Ectodermal cell (in vitro differentiated cells): Measurements from ENCODE around the gene FGF2.

Experiments
- H3K27ac ChIP-seq: 2 replicates; pipeline ENCODE4 v1.7.0; 2013; ENCODE audit warnings: mild to moderate bottlenecking, low read depth, low read length; ENCODE audit not compliant: insufficient read depth, poor library complexity, severe bottlenecking
- H3K27me3 ChIP-seq: 2 replicates; pipeline ENCODE4 v1.7.0; 2013; ENCODE audit warnings: mild to moderate bottlenecking, low read length; ENCODE audit not compliant: insufficient read depth, control insufficient read depth, poor library complexity, severe bottlenecking
- H3K36me3 ChIP-seq: one replicate; pipeline ENCODE4 v1.7.0; 2013; ENCODE audit warnings: low read length; ENCODE audit not compliant: control insufficient read depth, insufficient read depth
- H3K4me1 ChIP-seq: one replicate; pipeline ENCODE4 v1.7.0; 2013; ENCODE audit warnings: low read length; ENCODE audit not compliant: control insufficient read depth, insufficient read depth
- H3K4me3 ChIP-seq: 2 replicates; pipeline ENCODE4 v1.7.0; 2013; ENCODE audit warnings: low read depth, low read length, control low read depth; ENCODE audit not compliant: insufficient read depth
- H3K9me3 ChIP-seq: 2 replicates; pipeline ENCODE4 v1.7.0; 2013; ENCODE audit warnings: mild to moderate bottlenecking, low read length, moderate library complexity; ENCODE audit not compliant: control insufficient read depth
- WGBS, 2 experiments: methylation state at CpG; one replicate each; pipeline ENCODE4 v1.1.7; 2013; ENCODE audit warnings: missing lambda C conversion rate in 2 of 2; 5-methylcytosine and 5-hydroxymethylcytosine counted together

FGF2 gene

GRCh38 chr4:122900314-122900713 lies 73.7 kb downstream of the FGF2 start:
- H3K27me3 ChIP-seq, result no peaks in the 10 kb centered on the region
- H3K4me1 ChIP-seq, result no peaks in the 10 kb centered on the region

GRCh38 chr4:122901247-122902010 lies 74.8 kb downstream of the FGF2 start:
- WGBS, 2 experiments, result 92 to 98% methylated on average over 2 of the region's 2 CpGs
- no peaks in the 10 kb centered on the region for H3K36me3 ChIP-seq
- H3K27me3 ChIP-seq, result no peaks in the 10 kb centered on the region
- no peak overlapping the region for H3K27ac ChIP-seq
- no peak overlapping the region for H3K4me3 ChIP-seq
- no peaks in the 10 kb centered on the region for H3K4me1 ChIP-seq
- H3K9me3 ChIP-seq, result no peaks in the 10 kb centered on the region

More at GRCh38 chr4:122900314-122900713, 73.7 kb downstream of the FGF2 start:
- no peak overlapping the region for H3K27ac ChIP-seq
- H3K36me3 ChIP-seq, result no peaks in the 10 kb centered on the region
- H3K4me3 ChIP-seq, result no peak overlapping the region
- 95% methylated on average over 1 to 3 of the region's 3 CpGs for WGBS, 2 experiments
- H3K9me3 ChIP-seq, result no peaks in the 10 kb centered on the region

GRCh38 chr4:122903766-122904288 lies 77.2 kb downstream of the FGF2 start:
- Histone ChIP-seq H3K9me3 (no peaks in the 10 kb centered on the region), H3K4me3 (no peak overlapping the region), H3K4me1 (no peaks in the 10 kb centered on the region), H3K27ac (no peak overlapping the region), H3K36me3 (no peaks in the 10 kb centered on the region), H3K27me3 (no peaks in the 10 kb centered on the region)

- H3K27ac ChIP-seq, result no peak overlapping the region
- H3K4me1 ChIP-seq, result no peaks in the 10 kb centered on the region
- no peak overlapping the region for H3K4me3 ChIP-seq
- 92 to 97% methylated on average over 7 of the region's 7 CpGs for WGBS, 2 experiments
- no peaks in the 10 kb centered on the region for H3K9me3 ChIP-seq
- H3K36me3 ChIP-seq, result no peaks in the 10 kb centered on the region
- no peaks in the 10 kb centered on the region for H3K27me3 ChIP-seq
Measured at GRCh38 chr4:122906859-122907305, 80.3 kb downstream of the FGF2 start.

GRCh38 chr4:122908223-122908622 lies 81.6 kb downstream of the FGF2 start:
- H3K4me1 ChIP-seq, result no peaks in the 10 kb centered on the region
- no peaks in the 10 kb centered on the region for H3K27me3 ChIP-seq
- H3K4me3 ChIP-seq, result no peak overlapping the region
- no peaks in the 10 kb centered on the region for H3K36me3 ChIP-seq
- no peaks in the 10 kb centered on the region for H3K9me3 ChIP-seq
- 96 to 97% methylated on average over 1 of the region's 1 CpG for WGBS, 2 experiments
- no peak overlapping the region for H3K27ac ChIP-seq

DNA sequence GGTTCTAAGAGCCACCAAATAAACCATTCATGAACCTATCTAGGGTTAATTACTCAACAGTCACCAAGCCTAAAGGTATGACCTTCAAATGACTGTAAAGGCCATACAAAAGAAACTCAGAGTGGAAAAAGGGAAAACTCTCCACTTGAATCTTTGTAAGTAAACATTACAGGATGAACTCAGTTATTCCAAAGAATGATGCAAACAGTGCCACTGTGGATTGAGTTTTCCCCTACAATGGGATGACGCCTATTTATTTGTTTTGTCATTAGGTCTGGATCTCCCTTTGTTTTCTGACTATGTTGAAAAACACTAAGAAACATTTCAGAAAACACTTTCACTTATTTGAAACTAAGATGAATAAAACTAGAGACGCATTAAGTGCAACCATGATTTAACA lies 83.1 kb downstream of the FGF2 start:
- H3K4me1 ChIP-seq, result no peaks in the 10 kb centered on the region
- 57 to 75% methylated on average over 2 of the region's 2 CpGs for WGBS, 2 experiments
- no peaks in the 10 kb centered on the region for H3K36me3 ChIP-seq
- H3K4me3 ChIP-seq, result no peak overlapping the region
- no peaks in the 10 kb centered on the region for H3K9me3 ChIP-seq
- H3K27me3 ChIP-seq, result no peaks in the 10 kb centered on the region
- no peak overlapping the region for H3K27ac ChIP-seq

GRCh38 chr4:122911588-122911987 lies 85.0 kb downstream of the FGF2 start:
- Histone ChIP-seq H3K9me3 (no peaks in the 10 kb centered on the region), H3K36me3 (no peaks in the 10 kb centered on the region), H3K4me3 (no peak overlapping the region), H3K27ac (no peak overlapping the region), H3K27me3 (no peaks in the 10 kb centered on the region), H3K4me1 (no peaks in the 10 kb centered on the region)
- WGBS, 2 experiments, result 90 to 91% methylated on average over 1 of the region's 1 CpG

DNA sequence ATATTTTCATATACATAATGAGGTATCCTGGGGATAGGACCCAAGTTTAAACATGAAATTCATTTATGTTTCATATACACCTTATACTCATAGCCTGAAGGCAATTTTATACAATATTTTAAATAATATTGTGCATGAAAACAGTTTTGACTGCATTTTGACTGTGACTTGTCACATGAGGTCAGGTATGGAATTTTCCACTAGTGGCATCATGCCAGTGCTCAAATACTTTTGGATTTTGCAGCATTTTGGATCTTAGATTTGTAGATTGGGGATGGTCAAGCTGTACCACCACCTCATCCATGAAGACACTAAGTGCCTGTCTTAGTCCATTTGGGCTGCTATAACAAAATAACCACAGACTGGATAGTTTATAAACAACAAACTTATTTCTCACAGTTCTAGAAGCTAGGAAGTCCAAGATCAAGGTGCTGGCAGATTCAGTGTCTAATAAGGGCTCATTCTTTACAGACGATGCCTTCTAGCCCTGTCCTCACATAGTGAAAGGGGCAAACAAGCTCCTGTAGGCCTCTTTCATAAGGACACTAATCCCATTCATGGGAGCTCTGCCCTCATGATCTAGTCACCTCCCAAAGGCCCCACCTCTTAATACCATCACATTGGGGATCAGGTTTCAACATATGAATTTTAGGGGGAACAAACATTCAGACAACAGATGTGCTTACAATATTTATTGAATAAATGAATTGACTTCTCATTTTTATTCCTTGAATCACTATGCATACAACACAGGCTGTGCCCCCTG lies 86.4 kb downstream of the FGF2 start:
- Histone ChIP-seq H3K27me3 (no peaks in the 10 kb centered on the region), H3K36me3 (no peaks in the 10 kb centered on the region), H3K4me3 (no peak overlapping the region), H3K27ac (no peak overlapping the region), H3K4me1 (no peaks in the 10 kb centered on the region), H3K9me3 (no peaks in the 10 kb centered on the region)
- 71 to 78% methylated on average over 1 of the region's 1 CpG for WGBS, 2 experiments

DNA sequence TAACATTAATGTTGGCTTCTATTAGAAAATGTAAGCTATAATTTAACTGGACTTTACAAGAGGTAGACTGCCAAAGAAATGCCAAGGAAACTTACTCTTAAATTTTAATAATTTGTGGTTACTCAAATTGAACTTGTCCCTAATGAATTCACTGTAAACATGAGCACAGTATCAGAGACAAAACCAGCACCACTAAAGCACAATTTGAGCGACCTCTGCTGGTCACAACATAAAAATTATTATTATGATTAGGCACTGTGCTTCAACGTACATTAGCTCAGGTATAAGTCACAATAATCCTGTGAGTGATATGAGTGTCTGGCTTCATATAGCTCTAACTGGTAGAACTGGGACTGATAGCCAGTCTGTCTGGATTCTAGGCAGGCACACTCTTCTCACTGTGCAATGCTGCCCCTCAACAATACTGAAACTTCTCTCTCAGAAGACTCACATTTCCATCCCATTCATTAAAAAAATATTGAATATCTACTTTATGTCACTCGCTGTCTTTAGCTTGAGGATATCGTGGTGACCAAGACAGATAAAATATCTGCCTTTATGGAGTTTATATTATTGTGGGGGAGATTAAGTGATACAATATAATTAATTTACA lies 87.8 kb downstream of the FGF2 start:
- Histone ChIP-seq H3K27me3 (no peaks in the 10 kb centered on the region), H3K4me3 (no peak overlapping the region), H3K36me3 (no peaks in the 10 kb centered on the region), H3K27ac (no peak overlapping the region), H3K4me1 (no peaks in the 10 kb centered on the region), H3K9me3 (no peaks in the 10 kb centered on the region)
- WGBS, 2 experiments, result 81 to 93% methylated on average over 1 to 3 of the region's 4 CpGs

GRCh38 chr4:122914938-122915337 lies 88.3 kb downstream of the FGF2 start:
- Histone ChIP-seq H3K36me3 (no peaks in the 10 kb centered on the region), H3K4me1 (no peaks in the 10 kb centered on the region), H3K27me3 (no peaks in the 10 kb centered on the region), H3K4me3 (no peak overlapping the region), H3K9me3 (no peaks in the 10 kb centered on the region), H3K27ac (no peak overlapping the region)
- 75 to 88% methylated on average over 3 of the region's 3 CpGs for WGBS, 2 experiments
